Measurements from ENCODE around the gene TSTD2.

DNA sequence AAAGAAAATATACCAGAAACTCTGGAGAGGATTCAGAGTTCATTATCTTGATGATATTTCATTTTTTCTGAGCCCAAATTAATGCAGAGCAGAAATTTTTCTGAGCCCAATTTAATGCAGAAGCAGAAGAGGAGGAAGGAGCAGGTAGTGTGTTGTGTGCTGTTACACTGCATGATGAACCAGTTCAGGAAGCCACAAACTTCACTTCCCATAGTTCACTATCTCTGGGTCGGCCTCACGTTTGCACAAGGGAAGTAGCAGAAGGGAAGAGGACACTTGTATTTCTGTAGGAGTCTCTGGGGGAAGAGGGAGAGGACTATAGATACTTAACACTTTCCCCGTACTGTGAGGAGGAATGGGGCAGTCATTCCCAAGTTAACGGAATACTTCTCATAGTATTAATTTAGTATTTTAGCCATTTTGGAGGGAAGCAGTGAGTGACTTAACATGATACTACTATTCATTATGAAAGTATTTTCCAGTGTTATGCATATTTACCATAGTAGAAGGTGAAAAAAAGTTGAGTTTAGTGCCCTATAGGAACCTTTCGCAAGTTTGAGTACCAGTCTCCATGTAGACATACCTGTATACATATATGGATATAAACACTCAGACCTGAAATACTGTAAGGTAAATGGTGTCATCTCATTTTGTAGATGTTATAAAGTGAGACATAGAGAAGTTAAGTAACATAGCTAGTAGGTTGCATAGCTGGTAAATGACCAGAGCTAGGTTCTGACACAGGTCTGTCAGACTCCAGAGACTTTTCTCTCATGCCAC lies 33.9 kb upstream of the TSTD2 start:
- no peak for TF ChIP-seq POLR2AphosphoS5 (IDR thresholded peaks at IDR 0.05)
- TF ChIP-seq, protein P1, sequence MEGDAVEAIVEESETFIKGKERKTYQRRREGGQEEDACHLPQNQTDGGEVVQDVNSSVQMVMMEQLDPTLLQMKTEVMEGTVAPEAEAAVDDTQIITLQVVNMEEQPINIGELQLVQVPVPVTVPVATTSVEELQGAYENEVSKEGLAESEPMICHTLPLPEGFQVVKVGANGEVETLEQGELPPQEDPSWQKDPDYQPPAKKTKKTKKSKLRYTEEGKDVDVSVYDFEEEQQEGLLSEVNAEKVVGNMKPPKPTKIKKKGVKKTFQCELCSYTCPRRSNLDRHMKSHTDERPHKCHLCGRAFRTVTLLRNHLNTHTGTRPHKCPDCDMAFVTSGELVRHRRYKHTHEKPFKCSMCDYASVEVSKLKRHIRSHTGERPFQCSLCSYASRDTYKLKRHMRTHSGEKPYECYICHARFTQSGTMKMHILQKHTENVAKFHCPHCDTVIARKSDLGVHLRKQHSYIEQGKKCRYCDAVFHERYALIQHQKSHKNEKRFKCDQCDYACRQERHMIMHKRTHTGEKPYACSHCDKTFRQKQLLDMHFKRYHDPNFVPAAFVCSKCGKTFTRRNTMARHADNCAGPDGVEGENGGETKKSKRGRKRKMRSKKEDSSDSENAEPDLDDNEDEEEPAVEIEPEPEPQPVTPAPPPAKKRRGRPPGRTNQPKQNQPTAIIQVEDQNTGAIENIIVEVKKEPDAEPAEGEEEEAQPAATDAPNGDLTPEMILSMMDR (IDR thresholded peaks at IDR 0.05): no peak
